ENCODE data around the gene DIAPH3.

DNA sequence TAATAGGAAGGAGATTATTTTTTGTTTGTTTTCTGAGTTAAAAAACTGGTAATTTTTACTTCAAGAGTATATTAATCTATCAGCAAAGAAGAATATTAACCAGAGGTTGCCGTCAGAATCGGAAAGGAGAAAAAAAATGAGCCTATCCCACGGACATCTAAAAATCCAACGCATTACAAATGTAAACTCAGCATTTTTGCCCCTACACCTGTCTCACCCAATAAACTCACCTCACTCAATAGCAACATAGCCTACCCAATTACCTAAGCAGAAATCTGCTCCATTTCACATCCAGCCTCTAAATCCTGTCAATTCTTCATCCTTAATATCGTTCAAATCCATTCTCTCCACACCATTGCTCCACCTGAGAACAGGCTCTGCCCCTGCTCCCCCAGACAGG is 10.4 kb upstream of the DIAPH3 start:
- no peak for TF ChIP-seq EZH2 (IDR thresholded peaks at IDR 0.05; ENCODE audit: borderline replicate concordance, low read depth, low read length, poor library complexity, severe bottlenecking)
- TF ChIP-seq, protein P1, sequence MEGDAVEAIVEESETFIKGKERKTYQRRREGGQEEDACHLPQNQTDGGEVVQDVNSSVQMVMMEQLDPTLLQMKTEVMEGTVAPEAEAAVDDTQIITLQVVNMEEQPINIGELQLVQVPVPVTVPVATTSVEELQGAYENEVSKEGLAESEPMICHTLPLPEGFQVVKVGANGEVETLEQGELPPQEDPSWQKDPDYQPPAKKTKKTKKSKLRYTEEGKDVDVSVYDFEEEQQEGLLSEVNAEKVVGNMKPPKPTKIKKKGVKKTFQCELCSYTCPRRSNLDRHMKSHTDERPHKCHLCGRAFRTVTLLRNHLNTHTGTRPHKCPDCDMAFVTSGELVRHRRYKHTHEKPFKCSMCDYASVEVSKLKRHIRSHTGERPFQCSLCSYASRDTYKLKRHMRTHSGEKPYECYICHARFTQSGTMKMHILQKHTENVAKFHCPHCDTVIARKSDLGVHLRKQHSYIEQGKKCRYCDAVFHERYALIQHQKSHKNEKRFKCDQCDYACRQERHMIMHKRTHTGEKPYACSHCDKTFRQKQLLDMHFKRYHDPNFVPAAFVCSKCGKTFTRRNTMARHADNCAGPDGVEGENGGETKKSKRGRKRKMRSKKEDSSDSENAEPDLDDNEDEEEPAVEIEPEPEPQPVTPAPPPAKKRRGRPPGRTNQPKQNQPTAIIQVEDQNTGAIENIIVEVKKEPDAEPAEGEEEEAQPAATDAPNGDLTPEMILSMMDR (conservative IDR thresholded peaks at IDR 0.05; ENCODE audit: low read depth, low read length): no peak

All from A673 (cell line).